ENCODE measurements around the gene PLEKHO2.

- TF ChIP-seq CTCF (IDR thresholded peaks at IDR 0.05 in 8 of 11, conservative IDR thresholded peaks at IDR 0.05 in 3 of 11) (no peak), POLR2A (IDR thresholded peaks at IDR 0.05) (no peak)
These were observed 34.0 kb downstream of the PLEKHO2 start for GRCh38 chr15:64875641-64876223.
